HG03460 (cell line): Measurements from ENCODE around the gene SLC38A8.

Experiments
- ATAC-seq: cut with Tn5 transposase; IDR thresholded peaks from one replicate; pipeline ENCODE4 v1.9.1; 2021; ENCODE audit not compliant: unreplicated experiment

SLC38A8 gene

DNA sequence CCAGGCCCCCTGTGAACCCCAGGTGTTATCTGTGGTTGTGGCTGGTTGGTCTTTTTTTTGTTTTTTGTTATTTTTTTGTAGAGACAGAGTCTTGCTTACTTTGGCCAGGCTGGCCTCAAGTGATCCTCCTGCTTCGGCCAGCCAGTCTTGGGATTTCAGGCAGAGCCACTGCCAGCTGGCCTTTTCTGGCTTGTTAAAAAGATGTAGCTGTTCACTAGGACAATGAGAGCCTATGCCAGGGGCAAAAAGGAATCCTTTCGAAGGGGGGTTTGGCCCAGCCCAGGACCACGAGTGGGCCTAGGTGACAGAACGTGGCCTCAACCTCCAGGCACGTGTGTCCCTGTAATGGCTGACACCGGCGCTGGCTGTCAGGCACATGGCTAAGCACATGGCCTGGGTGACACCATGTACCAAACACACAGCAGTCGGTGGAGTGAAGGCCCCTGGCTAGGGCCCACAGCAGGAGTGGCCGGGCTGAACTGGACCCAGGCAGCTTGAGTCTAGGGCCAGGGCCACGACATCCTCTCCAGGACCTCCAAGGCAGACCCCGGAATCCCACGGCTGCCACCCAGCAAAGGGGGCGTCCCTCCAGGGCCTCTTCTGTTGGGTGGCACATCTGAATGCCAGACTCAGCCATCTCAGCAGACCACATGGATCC lies 6.9 kb upstream of the SLC38A8 start:
- ATAC-seq: no peak

DNA sequence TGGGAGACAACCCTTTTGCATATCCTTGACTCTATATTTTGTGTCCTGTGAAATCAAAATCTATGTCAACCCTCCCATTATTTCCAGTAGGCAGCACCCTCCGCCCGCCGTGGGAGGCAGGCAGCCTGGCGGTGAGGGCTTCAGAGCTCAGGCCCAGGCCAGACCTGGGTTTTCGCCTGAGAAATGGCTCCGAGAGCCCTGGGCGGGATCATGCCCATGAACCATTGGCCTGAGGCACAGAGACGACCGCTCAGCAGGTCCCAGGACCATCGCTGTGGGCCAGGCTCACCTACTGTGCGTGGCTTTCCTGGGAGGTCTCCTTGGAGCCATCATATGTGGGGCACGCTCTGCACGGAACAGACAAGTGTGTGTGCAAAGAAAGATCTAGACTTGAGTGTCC lies 6.3 kb upstream of the SLC38A8 start:
- ATAC-seq: no peak

DNA sequence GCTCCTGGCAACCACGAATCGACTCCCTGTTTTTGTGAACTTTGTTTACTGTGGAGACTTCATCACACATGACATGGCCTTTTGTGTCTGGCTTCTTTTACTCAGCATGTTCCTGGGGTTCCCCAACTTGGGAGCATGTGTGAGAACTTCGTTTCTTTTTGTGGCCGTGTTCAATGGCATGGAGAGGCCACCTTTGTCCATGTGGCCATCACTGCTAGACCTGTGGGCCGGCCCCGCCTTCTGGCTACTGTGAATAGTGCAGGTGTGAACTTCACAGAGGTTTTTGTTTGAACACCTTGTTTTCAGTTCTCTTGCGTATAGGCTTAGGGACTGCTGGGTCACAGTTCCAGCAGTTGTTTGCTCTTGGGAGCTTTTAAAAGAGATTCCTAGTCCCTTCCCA lies 5.7 kb upstream of the SLC38A8 start:
- no peak for ATAC-seq

DNA sequence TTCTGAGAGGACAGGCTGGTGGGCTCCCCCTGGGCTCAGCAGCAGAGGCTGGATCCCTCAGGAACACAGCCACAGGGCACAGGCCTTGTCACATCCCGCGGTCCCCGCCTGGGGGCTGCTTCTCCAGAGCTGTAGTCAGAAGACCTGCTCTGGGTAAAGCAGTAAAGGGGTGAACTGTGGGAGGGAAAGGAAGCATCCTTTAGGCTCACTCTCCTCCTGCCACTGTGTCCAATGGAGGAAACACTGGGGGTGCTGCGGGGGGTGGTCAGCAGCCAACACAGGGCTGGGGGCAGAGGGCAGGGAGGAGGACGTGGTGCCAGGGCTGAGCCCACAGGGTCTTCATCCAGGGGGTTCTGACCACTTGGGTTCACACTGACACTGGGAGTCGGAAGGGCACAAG lies 5.0 kb upstream of the SLC38A8 start:
- ATAC-seq: no peak

DNA sequence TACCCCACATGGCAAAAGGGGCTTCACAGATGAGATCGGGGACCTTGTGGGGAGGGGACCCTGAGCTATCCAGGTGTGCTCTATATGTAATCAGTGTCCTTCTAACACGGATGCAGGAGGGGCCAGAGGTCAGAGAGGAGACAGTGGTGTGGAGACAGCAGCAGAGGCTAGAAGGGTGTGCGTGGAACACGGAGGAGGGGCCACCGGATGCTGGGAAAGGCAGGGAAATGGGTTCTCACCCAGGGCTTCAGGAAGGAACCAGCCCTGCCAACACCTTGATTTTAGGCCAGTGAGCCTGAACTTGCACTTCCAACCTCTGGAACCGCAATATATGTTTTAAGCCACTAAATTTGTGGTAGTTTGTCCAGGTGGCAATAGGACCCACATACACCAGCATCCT lies 4.6 kb upstream of the SLC38A8 start:
- no peak for ATAC-seq

DNA sequence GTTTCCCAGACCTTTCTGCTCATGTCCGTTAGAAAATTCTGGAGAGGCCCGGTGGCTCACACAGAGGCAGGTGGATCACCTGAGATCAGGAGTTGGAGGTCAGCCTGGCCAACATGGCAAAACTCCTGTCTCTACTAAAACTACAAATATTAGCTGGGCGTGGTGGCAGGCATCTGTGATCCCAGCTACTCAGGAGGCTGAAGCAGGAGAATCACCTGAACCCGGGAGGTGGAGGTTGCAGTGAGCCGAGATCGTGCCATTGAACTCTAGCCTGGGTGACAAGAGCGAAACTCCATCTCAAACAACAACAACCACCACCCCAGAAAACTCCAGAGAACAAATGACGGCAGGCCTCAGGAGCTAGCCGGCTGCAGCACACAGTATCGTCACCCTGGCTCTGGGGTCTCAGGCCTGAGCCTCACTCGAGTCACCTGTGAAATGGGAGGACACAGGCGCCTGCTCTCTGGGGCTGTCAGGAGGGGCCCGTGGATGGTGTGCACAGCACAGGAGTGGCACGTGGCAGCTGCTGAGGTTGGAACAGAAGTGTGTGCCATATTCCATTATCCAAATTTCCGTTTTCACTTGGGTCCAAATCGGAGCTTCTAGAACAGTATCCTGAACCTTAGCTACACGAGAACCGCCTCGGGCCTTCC lies 3.3 kb upstream of the SLC38A8 start:
- no peak for ATAC-seq

DNA sequence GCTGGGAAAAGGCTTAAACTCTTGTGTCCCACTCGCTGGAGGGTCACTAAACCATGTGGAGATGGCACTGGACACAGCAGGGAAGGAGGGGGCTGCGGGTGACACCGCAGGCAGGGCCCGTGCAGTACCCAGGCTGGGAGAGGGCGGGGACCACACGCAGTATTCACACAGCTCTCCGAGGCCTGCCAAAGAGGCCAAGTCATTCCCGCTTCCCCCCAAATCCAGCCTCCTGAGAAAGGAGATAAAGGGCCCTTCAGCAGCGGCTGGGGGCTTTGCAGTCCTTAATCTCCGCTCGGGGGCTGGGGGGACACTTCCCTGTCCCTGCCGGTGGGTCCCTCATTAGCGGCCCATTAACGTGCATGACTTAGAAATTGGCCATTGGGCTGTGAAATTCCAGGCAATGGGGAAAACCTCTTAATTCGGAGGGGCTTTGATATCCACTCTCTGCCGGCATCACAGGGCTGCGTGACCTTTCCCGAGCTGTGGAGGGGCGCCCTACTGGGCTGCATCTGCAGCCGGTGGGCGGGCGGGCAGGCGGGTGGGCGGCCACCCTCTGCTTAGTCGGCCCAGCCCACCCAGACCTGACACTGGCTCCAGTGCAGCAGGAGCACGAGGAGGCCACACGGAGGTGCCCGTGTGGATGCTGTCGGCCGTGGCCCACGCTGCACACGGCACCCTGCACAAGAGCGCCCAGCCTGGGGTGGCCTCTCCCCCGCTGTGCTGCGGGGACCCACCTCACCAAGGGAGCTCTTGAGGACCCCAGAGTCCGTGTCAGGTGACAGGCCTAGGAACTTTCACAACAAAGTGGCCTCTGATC lies 2.6 kb upstream of the SLC38A8 start:
- ATAC-seq: no peak

DNA sequence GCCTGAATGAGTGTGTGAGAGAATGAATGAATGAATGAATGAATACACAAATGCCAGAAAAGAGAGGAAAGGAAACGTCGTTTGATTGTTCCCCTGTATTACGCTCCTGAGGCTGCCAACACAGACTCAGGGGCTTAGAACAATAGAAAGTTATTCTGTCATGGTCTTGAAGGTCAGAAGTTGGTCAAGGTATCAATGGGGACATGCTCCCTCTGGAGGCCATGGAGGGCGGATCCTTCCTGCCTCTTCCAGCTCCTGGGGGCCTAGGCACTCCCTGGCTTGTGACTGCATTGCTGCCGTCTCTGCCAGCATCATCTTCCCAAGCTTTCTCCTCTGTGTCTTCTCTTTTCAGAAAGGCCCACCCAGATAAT lies 1.5 kb upstream of the SLC38A8 start:
- ATAC-seq: no peak

DNA sequence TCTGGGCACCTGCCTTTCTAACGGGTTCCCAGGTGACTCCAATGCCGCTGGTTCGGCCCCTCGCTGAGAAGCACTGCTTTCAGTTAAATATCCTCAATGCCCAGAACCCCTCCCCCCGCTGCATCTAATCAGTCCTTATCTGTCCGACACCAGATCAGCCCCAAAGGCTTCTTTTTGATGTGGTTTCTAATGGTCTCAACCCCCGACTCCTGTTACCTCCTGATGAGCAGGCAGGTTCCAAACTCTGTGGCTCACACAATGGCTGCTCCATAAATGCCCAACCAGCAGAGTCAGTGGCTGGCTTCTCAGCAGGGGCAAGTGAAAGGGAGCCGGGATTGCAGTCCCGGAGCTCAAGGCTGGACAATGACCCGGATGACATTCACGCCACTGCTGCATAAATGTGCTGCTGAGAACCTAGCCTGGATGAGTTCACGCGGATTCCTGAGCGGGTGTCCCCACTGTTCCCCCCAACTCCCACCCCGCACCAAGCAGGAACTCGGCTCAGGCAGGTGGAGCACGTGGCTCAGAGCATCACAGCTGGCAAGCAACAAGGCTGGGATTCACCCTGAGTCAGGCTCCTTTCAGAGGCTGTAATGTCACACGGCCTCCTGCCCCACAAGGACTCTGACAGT lies 1.0 kb upstream of the SLC38A8 start:
- ATAC-seq: no peak

DNA sequence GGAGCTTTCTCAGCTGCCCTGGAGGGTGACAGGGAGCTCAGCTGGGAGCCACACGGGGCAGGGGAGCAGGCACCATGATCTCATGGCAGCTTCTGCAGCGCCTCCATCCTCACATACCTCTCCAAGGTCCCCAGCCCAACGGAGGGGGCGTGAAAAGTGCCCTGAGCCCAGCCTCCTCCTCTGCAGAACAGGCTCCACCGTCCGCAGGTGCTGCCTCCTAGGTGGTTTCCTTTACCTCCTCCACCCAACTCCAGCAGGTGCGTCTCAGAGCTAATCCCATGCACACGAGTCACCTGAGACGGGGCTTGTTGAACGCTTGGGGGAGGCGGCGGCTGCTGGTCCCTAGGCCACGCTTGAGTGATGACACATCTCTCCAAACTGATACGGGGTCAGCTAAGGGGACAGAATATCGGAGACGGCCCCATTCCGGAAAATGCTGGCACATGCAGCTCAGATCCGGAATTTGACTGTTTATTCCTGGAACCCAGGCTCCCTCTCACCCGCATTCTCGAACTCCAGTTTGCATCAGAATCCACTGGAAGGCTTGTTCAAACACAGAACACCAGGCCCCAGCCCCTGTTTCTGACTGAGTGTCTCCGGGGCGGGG lies 387 bp upstream of the SLC38A8 start:
- no peak for ATAC-seq

DNA sequence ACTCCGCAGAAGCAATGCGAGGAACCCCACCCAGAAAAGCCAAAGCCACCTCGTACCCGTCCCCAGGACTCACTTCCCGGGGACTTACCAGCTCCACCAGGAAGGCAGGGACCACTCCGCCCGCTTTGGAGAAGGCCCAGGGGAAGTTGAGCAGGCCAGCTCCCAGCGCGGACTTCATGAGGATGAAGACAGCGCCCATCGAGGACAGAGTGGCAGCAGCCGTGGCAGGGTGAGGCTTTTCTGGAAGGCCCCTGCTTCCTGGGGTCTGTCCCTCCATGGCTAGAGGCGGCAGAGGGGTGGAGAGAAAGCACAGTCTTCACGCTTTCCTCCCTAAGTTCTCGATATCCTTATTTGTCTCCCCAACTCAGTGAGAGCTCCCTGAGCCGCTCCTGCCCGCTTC lies 714 bp downstream of the SLC38A8 start:
- ATAC-seq: no peak

DNA sequence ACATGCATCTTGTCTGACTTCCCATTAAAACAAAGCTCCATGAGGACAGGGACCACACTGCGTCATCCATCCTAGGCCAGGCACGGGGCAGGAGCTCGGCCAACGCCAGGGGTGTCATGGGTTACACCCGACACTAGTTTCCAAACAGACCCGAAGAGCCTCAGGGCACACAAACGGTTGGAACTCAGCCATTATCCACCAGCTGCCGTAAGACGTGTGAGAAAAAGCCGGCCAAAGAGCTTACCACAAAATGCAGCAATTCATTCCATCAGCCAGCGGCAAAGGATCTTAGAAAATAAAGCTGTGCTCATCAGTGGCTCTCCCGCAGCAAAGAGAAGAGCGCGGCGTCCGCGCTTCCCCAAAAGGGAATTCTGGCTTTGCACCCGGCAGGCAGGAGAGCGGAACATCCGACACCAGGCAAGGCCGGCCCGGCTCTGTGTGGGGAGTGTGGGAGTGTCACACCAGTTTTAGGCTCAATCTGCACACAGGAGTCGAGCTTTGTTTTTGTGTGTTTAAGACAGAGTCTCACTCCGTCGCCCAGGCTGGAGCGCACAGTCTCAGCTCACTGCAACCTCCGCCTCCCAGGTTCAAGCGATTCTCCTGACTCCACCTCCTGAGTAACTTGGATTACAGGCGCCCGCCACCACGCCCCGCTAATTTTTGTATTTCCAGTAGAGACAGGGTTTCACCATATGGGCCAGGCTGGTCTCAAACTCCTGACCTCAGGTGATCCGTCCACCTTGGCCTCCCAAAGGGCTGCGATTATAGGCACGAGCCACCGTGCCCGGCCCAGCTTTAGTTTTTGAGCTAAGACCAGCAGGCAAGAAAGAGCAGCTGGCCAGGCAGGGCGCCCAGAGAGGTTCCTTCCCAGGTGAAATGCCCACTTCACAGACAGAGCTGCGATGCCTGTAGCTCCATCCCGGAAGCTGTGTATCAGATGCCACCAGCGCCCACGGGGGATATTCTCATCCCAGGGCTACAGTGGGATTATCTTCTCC lies 1.5 kb downstream of the SLC38A8 start:
- ATAC-seq: no peak

DNA sequence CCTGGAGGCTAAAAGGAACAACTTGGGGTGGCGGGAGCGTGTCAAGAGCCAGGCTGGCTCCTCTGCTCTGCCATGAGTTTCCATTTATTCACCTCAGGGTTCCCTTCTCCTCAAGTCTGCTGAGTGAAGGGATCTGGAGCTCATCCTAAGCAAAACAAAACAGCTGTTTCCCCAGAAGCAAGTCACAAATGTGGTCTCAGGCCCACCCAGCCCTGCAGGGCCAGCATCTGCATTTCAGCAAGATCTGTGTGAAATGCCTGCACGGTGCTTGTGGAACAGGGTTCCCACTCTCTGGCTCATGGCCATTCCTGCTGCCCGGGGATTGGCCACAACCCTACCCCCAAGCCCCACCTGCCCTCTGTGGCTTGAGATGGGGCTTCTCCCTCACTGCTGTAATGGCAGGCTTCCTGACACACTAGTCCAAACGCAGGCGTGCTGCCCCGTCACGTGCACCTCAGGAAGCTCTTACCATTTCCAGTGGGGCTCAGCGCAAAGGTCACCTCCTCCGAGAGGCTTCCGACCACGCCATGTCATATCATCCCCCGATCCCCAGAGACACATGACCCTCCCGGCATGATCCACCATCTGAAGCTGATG lies 2.3 kb downstream of the SLC38A8 start:
- no peak for ATAC-seq

DNA sequence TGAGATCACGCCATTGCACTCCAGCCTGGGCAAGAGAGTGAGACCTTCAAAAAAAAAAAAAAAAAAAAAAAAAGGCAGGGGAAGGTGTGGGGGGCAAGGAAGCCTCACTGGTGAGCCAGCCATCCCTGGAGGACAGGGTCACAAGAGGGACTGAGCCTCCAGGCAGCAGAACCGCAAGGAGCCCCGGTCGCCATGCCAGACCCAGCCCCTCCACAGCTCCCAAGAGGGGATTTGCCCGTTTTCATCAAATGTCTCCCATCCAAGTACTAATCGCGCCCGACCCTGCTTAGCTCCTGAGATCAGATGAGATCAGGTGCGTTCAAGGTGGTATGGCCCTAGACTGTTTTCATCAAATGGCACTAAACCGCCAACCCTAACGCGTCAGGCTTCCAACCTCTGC lies 2.9 kb downstream of the SLC38A8 start:
- no peak for ATAC-seq

DNA sequence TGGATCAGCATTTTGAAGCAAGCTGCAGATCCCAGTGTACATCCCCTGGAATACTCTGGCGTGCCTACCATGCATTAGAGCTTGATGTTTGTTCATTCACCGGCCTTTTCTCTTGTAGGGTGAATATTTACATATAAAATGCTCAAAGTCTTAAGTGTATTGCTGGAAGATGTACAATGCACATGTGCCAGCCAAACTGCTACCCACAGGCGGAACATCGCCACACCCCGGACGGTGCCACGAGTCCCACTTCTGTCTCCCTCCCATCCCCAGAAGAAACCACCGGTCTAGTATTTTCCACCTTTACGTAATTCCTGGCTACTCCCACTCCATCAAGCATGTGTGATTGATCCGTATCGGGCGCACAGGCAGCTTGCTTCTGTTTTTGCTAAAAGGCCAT lies 4.1 kb downstream of the SLC38A8 start:
- no peak for ATAC-seq

DNA sequence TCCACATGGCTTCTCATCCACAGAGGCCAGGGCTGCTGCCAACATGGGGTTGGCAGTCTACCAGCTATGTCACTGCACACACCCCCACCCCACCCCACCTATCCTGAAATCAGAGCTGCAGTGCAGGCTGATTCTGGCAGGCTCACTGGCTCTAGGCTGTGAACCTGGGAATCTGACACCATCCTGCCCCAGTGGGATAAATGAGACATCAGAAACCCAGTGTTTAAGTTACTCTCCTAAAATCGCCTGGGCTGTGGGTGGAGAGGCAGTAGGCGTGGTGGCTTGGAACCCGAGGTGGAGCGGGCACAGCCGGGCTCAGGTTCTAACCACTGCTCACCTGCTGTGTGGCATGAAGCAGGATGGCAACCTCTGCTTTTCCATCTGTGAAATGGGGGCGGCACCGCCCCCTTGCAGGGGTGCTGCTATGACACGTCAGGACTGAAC lies 5.6 kb downstream of the SLC38A8 start:
- no peak for ATAC-seq

DNA sequence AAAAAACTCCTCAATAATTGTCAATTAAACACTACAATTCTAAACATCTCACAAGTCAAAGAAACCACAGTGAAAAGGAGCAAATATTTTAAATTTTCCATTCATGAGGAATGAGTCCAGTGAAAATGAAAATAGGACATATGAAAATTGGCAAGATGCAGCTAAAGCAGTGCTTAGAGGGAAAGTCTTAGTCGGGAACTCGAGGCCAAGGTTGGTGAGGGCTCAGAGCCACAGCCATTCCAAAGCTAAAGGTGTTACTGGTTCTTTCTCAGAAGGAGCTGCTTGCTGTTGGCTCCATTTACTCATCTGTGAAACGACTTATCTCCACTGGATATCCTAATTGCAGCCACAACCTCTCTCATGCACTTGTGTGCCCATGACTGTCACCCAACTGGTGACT lies 6.5 kb downstream of the SLC38A8 start:
- no peak for ATAC-seq

DNA sequence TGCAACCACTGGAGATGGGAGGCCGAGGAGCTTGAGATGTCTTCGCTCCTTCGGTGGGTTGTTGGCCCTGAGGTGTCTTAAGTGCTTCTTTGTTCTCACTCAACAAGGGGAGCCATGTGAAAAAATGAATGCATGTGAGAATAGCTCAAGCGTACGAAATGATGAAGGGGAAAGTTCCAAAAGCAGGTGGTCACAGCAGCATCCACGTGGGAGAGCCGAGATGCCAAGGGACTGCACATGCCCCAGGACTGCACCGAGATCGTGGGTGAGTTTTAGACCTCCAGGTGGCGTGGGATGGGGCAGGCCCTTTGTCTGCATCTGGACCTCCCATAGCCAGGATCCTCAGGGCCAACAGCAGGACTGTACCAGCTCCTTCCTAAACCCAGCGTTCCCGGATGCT lies 8.1 kb downstream of the SLC38A8 start:
- no peak for ATAC-seq

DNA sequence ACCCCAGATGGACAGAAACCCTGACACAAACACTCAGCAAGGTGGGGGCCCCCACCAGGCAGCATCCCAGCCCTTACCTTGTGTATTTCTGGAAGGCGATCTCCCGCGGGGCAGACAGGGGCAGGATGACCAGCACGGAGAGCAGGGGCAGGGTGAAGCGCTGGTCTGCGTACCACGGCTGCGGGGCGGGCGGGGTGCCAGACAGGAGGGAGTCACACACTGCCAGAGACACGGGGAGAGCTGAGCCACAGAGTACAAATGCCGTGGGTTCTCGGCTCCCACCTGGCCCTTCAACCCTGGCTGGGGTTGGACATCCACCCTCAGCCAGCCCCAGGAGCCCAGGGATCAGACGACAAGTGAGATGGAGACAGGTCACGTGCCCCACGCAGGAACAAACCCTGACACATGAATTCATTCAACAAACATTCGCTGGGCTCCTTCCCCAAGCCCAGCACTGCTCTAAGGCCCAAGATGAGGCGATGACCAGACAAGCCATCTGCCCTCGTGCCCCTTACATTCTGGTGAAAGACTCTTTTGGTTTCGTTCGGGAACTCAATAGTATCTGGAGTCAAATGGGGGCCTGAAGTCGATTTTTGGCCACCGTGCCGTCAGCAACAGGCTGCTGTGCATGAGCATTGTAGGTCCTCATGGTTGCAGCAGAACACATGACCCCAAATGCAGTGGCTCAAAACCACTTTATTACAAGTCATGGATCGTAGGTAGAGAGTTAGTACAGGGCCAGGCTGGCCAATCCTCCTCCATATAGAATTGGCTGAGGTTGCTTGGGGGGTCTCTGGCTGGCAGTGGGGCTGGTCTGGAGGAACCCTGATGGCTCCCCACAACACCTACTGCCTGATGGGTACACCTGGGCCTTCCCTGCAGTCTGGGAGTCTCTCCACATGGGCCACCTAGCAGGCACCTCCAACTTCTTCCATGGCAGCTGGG lies 9.1 kb downstream of the SLC38A8 start:
- ATAC-seq: no peak
